Mesothelial cell of epicardium (in vitro differentiated cells): ENCODE measurements around the gene ADI1. TPM values are rescaled to one million over a fixed set of nuclear protein-coding genes. Genes with fewer than 3 reads are reported as not detected.

ENCODE experiments used
- DNase-seq, 2 experiments: peaks; one replicate each; pipeline ENCODE4 v3.0.0; 2021; ENCODE audit warnings: low spot score in 2 of 2; ENCODE audit not compliant: unreplicated experiment in 2 of 2
- H3K27ac Mint-ChIP-seq: 2 replicates; pipeline ENCODE4 v1.8.0; 2021; ENCODE audit warnings: mixed read lengths
- H3K27me3 Mint-ChIP-seq: 2 replicates; pipeline ENCODE4 v1.8.0; 2021; ENCODE audit warnings: low read depth, mixed read lengths
- H3K36me3 Mint-ChIP-seq: 2 replicates; pipeline ENCODE4 v1.8.0; 2021; ENCODE audit warnings: mixed read lengths
- H3K4me1 Mint-ChIP-seq: 2 replicates; pipeline ENCODE4 v1.8.0; 2021; ENCODE audit warnings: mixed read lengths
- H3K4me3 Mint-ChIP-seq: 2 replicates; pipeline ENCODE4 v1.8.0; 2021; ENCODE audit warnings: mild to moderate bottlenecking, moderate library complexity, mixed read lengths
- H3K9me3 Mint-ChIP-seq: 2 replicates; pipeline ENCODE4 v1.8.0; 2021; ENCODE audit warnings: mixed read lengths
- total RNA-seq: library from RNA; stranded (reverse); gene quantifications from 3 replicates; pipeline ENCODE4 v1.2.1, GENCODE V29; 2021
- TF ChIP-seq, protein P1 (sequence below): fragments of 200-600 bp; sonication (generic); IDR thresholded peaks from one replicate; pipeline ENCODE4 v1.5.0; 2021; ENCODE audit warnings: antibody characterized with exemption; ENCODE audit not compliant: unreplicated experiment

The ADI1 gene
- total RNA-seq, 1 donor from 2014 or later = 16.6 TPM

DNA sequence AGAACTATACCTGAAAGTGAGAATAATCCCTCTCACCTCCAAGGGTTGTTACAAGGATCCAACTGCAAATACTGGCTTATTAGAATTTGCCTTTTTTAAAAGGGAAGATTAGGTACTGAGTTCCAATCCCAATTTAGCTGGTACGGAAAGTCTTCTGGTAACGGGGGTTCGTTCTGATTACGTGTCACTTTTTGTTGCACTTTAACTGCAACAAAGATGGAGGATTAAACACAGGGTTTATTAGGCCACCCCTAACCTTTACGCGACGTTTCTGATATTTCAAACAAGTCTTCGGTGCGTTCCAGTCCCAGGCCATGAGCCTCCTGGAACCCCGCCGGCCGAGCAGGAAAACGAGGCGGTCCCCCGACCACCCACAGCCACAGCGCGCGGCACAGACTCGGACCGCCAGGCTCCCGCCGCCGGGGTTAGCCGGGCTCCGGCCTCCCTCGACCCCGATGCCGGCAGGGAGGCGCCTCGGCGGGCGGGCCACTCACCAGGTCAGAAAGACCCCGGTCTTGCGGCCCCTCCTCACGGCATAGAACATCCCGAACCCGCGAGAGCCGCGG lies 38.4 kb upstream of the ADI1 start:
- no peaks in the 10 kb centered on the region for H3K27me3 Mint-ChIP-seq
- peaks cover 17% of the 10 kb centered on the region for H3K4me1 Mint-ChIP-seq
- H3K27ac Mint-ChIP-seq = peak overlapping the region; percentile 97
- no peak for DNase-seq
- peaks cover 20% of the 10 kb centered on the region for H3K36me3 Mint-ChIP-seq
- no peaks in the 10 kb centered on the region for H3K9me3 Mint-ChIP-seq
- peak overlapping the region; percentile 86 for H3K4me3 Mint-ChIP-seq
- TF ChIP-seq, protein P1, sequence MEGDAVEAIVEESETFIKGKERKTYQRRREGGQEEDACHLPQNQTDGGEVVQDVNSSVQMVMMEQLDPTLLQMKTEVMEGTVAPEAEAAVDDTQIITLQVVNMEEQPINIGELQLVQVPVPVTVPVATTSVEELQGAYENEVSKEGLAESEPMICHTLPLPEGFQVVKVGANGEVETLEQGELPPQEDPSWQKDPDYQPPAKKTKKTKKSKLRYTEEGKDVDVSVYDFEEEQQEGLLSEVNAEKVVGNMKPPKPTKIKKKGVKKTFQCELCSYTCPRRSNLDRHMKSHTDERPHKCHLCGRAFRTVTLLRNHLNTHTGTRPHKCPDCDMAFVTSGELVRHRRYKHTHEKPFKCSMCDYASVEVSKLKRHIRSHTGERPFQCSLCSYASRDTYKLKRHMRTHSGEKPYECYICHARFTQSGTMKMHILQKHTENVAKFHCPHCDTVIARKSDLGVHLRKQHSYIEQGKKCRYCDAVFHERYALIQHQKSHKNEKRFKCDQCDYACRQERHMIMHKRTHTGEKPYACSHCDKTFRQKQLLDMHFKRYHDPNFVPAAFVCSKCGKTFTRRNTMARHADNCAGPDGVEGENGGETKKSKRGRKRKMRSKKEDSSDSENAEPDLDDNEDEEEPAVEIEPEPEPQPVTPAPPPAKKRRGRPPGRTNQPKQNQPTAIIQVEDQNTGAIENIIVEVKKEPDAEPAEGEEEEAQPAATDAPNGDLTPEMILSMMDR = no peak

DNA sequence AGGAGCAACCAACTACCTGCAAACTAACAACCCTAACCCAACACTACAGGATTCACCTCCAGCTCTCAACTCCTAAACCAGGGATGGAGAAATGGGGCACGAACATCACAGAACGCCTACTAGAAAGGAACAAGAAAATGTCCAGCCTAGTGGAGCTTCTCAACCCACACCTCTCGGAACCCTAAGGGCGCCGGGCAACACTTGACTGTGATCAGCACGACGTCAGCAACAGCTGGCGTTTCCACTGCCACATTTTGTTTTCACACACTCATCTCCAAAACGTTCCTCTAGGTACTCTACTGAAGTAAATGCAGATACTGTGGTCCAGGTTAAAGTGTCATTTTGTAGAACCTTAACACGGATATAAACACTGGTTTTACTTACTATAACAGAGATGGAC lies 34.6 kb upstream of the ADI1 start:
- H3K9me3 Mint-ChIP-seq = no peaks in the 10 kb centered on the region
- no peaks in the 10 kb centered on the region for H3K27me3 Mint-ChIP-seq
- peaks cover 10% of the 10 kb centered on the region for H3K4me1 Mint-ChIP-seq
- peaks cover 46% of the 10 kb centered on the region for H3K36me3 Mint-ChIP-seq
- H3K4me3 Mint-ChIP-seq = no peak overlapping the region
- TF ChIP-seq, protein P1 = no peak
- H3K27ac Mint-ChIP-seq = no peak overlapping the region
- no peak for DNase-seq

DNA sequence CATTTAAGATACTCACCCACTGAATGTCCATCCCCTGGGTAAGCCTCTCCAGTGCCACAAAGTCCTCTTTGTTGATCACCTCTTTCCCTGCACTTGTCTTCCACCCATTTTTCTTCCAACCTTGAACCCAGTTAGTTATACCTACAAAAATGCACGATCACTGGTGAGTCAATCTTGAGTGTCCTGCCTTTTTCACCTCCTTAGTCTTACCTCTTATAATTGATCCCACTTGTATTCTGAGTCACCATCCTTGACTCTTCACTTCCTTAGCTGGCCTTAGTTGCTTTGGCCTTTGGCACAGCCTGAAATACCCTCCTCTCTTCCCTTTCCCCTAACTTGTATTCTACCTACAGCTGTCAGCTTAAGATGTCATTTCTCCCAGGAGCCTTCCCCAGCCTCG lies 28.6 kb upstream of the ADI1 start:
- DNase-seq = no peak
- no peak overlapping the region for H3K27ac Mint-ChIP-seq
- no peak overlapping the region for H3K4me3 Mint-ChIP-seq
- TF ChIP-seq, protein P1 = no peak
- no peaks in the 10 kb centered on the region for H3K4me1 Mint-ChIP-seq
- H3K36me3 Mint-ChIP-seq = peaks cover 56% of the 10 kb centered on the region
- H3K27me3 Mint-ChIP-seq = no peaks in the 10 kb centered on the region
- H3K9me3 Mint-ChIP-seq = no peaks in the 10 kb centered on the region

DNA sequence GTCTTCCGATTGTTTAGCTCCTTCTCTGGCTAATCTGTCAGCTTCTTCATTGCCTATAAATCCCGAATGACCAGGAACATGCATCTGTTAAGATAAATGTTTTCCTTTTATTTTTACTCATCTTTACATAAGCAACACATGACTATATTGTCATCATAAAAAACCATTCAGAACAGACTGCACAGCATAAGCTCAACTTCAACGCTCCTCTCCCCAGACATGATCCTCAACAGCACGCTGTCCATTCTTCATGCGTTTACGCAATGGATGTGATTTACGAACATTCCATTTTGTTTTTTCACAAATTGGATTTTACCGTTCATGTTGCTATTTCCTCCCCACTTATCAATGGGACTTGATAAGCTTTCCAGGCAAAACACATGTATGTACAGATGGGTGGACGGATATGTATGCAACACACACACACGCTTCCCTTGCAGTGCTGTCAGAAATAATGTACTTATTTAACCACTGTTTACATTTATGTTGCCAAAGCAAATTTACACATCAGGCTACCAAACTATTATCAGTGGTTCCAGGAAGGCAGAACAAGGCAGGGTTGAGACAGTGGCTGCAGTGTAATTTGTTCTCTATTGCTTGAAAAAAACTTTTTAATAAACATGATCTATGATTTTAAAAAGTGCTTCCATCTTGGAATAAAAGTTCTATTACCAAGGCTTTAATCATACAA lies 26.6 kb upstream of the ADI1 start:
- TF ChIP-seq, protein P1 = no peak
- H3K9me3 Mint-ChIP-seq = no peaks in the 10 kb centered on the region
- no peak overlapping the region for H3K4me3 Mint-ChIP-seq
- H3K36me3 Mint-ChIP-seq = peaks cover 56% of the 10 kb centered on the region
- no peak overlapping the region for H3K27ac Mint-ChIP-seq
- DNase-seq = no peak
- H3K4me1 Mint-ChIP-seq = no peaks in the 10 kb centered on the region
- no peaks in the 10 kb centered on the region for H3K27me3 Mint-ChIP-seq

DNA sequence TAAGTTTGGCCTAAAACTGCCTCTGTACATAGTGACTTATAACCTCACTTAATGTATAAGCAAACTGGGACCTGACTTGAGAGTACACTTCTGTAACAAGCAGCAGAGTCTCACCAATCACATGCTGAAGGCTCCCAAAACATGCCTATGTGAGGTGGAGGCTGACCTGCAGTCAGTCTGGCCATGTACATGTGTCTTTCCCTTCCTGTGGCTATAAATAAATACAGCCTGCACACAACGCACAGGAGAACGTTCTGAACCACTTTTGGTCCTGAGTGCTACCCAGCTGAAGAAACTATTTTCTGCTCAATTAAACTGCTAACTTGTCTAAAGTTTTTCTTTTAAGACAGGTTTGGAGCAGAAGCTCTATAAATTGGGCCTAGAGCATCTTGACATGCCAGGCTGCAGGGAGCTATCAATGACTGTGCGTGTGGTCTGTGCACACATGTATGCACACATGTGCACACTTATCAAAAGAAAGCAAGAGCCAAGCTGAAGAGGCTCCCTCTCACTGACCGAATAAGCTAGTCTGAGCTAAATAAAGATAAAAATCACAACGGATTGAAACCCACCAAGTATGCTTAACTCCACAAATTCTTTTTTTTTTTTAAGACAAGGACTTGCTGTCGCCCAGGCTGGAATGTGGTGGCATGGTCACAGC lies 23.8 kb upstream of the ADI1 start:
- Mint-ChIP-seq H3K4me1 (no peaks in the 10 kb centered on the region), H3K36me3 (peaks cover 39% of the 10 kb centered on the region), H3K9me3 (no peaks in the 10 kb centered on the region), H3K27me3 (no peaks in the 10 kb centered on the region), H3K27ac (no peak overlapping the region), H3K4me3 (no peak overlapping the region)
- no peak for DNase-seq
- TF ChIP-seq, protein P1 = no peak
